Keratinocyte (primary cell): Measurements from ENCODE around the gene PHIP. TPM values are rescaled to one million over a fixed set of nuclear protein-coding genes. Genes with fewer than 3 reads are reported as not detected.

Experiments used
- DNase-seq: peaks from one replicate; pipeline ENCODE4 v3.0.0-alpha.2; 2011; ENCODE audit warnings: low read depth, missing footprints, low spot score
- FAIRE-seq: peaks from 2 replicates; lab custom pipeline; 2011; peaks lifted over from hg19 to GRCh38; lab: Jason Lieb, UNC
- H2AFZ ChIP-seq: 2 replicates; pipeline ENCODE4 v1.6.0; 2012; ENCODE audit warnings: low read length, control low read depth, inconsistent platforms; ENCODE audit not compliant: control insufficient read depth
- H3K27ac ChIP-seq: 2 replicates; pipeline ENCODE4 v1.5.1; 2011; ENCODE audit warnings: low read length; ENCODE audit not compliant: control insufficient read depth, insufficient read depth
- H3K27me3 ChIP-seq: 3 replicates; pipeline ENCODE4 v1.6.0; 2011; ENCODE audit warnings: low read length; ENCODE audit not compliant: control insufficient read depth, insufficient read depth; ENCODE audit errors: extremely low read depth
- H3K36me3 ChIP-seq, 2 experiments: 2 replicates in 1 of 2; 3 replicates in 1 of 2; pipeline ENCODE4 v1.5.1; 2011; ENCODE audit warnings: low read length in 2 of 2, mild to moderate bottlenecking in 1 of 2; ENCODE audit not compliant: control insufficient read depth in 2 of 2, insufficient read depth in 2 of 2; ENCODE audit errors: extremely low read depth in 1 of 2
- H3K4me1 ChIP-seq: 3 replicates; pipeline ENCODE4 v1.5.1; 2011; ENCODE audit warnings: low read length; ENCODE audit not compliant: control insufficient read depth, insufficient read depth; ENCODE audit errors: extremely low read depth
- H3K4me2 ChIP-seq: 3 replicates; pipeline ENCODE4 v1.6.0; 2011; ENCODE audit warnings: low read depth, low read length; ENCODE audit not compliant: control insufficient read depth, insufficient read depth; ENCODE audit errors: extremely low read depth
- H3K4me3 ChIP-seq, 3 experiments: fragments of 200-600 bp in 1 of 3; sonication (generic) in 1 of 3; 2 replicates in 2 of 3; 3 replicates in 1 of 3; pipeline ENCODE4 v1.5.1; 2011 to 2016; ENCODE audit warnings: low read length in 3 of 3, mild to moderate bottlenecking in 3 of 3, control low read depth in 2 of 3, inconsistent platforms in 1 of 3, low read depth in 1 of 3, mixed read lengths in 1 of 3, mixed run types in 1 of 3, moderate library complexity in 1 of 3; ENCODE audit not compliant: control insufficient read depth in 2 of 3, insufficient read depth in 2 of 3; ENCODE audit errors: extremely low read depth in 1 of 3
- H3K79me2 ChIP-seq: 2 replicates; pipeline ENCODE4 v1.6.0; 2012; ENCODE audit warnings: low read length; ENCODE audit not compliant: control insufficient read depth, insufficient read depth
- H3K9ac ChIP-seq: 3 replicates; pipeline ENCODE4 v1.6.0; 2011; ENCODE audit warnings: low read length; ENCODE audit not compliant: control insufficient read depth, insufficient read depth; ENCODE audit errors: extremely low read depth
- H3K9me1 ChIP-seq: 3 replicates; pipeline ENCODE4 v1.6.0; 2011; ENCODE audit warnings: low read length; ENCODE audit not compliant: control insufficient read depth, insufficient read depth; ENCODE audit errors: extremely low read depth
- H3K9me3 ChIP-seq: 2 replicates; pipeline ENCODE4 v1.5.1; 2012; ENCODE audit warnings: low read depth, low read length; ENCODE audit not compliant: control insufficient read depth
- H4K20me1 ChIP-seq: 3 replicates; pipeline ENCODE4 v1.6.0; 2011; ENCODE audit warnings: low read length; ENCODE audit not compliant: control insufficient read depth, insufficient read depth; ENCODE audit errors: extremely low read depth
- EZH2 ChIP-seq: IDR thresholded peaks from one replicate; pipeline ENCODE4 v1.6.1; 2012; ENCODE audit warnings: inconsistent platforms, mild to moderate bottlenecking, low read length, moderate library complexity
- dilution Hi-C: fragments of 300-500 bp; cut with MboI; formaldehyde crosslinking; loops from one replicate; pipeline ENCODE4 v1.7.0; 2020; ENCODE audit warnings: low sequenced_read_pairs; ENCODE audit not compliant: extremely low pct_ligation_motif_present
- polyA plus RNA-seq, 5 experiments: library from polyadenylated mRNA; depleted of rRNA in 3 of 5; stranded (reverse) in 3 of 5; stranded (forward) in 1 of 5; unstranded in 1 of 5; fragments of >200 nt; gene quantifications; 1 replicate in 1 of 5; 2 replicates in 3 of 5; 3 replicates in 1 of 5; pipeline versions ENCODE4 v1.2.1 to v1.2.3, GENCODE V29; 2011 to 2012; ENCODE audit warnings: missing spikeins in 2 of 5, low read depth in 1 of 5, low replicate concordance in 1 of 5
- TF ChIP-seq, protein P1 (sequence below), 3 experiments: IDR thresholded peaks in 1 of 3; conservative IDR thresholded peaks in 1 of 3; optimal IDR thresholded peaks in 1 of 3; 2 replicates in 2 of 3; 3 replicates in 1 of 3; pipeline versions ENCODE3 to v1.5.1; 2011; ENCODE audit warnings: low read length in 3 of 3, mild to moderate bottlenecking in 3 of 3, moderate library complexity in 2 of 3, control low read depth in 1 of 3, inconsistent platforms in 1 of 3; ENCODE audit not compliant: insufficient read depth in 2 of 3; ENCODE audit errors: extremely low read depth in 1 of 3

PHIP gene
- polyA plus RNA-seq, 1 donor (not counting 4 experiments of a cell fraction or from before 2014, with no cell fraction given), result 7.9 TPM

- FAIRE-seq (no peak), DNase-seq (no peak)
- H2AFZ ChIP-seq, result no peak overlapping the region
- H3K79me2 ChIP-seq, result peaks cover 56% of the 10 kb centered on the region
- H3K9ac ChIP-seq, result no peak overlapping the region
- H3K36me3 ChIP-seq, result no peaks in the 10 kb centered on the region
- TF ChIP-seq, protein P1, sequence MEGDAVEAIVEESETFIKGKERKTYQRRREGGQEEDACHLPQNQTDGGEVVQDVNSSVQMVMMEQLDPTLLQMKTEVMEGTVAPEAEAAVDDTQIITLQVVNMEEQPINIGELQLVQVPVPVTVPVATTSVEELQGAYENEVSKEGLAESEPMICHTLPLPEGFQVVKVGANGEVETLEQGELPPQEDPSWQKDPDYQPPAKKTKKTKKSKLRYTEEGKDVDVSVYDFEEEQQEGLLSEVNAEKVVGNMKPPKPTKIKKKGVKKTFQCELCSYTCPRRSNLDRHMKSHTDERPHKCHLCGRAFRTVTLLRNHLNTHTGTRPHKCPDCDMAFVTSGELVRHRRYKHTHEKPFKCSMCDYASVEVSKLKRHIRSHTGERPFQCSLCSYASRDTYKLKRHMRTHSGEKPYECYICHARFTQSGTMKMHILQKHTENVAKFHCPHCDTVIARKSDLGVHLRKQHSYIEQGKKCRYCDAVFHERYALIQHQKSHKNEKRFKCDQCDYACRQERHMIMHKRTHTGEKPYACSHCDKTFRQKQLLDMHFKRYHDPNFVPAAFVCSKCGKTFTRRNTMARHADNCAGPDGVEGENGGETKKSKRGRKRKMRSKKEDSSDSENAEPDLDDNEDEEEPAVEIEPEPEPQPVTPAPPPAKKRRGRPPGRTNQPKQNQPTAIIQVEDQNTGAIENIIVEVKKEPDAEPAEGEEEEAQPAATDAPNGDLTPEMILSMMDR (optimal IDR thresholded peaks at IDR 0.05 in 1 of 3, IDR thresholded peaks at IDR 0.05 in 1 of 3, conservative IDR thresholded peaks at IDR 0.05 in 1 of 3; ENCODE audit: extremely low read depth in 1 of 3, insufficient read depth in 2 of 3, low read length in 3 of 3), result no peak
- TF ChIP-seq EZH2, result no peak
- no peaks in the 10 kb centered on the region for H3K9me3 ChIP-seq
- H4K20me1 ChIP-seq, result no peaks in the 10 kb centered on the region
- H3K4me1 ChIP-seq, result peaks cover 14% of the 10 kb centered on the region
- H3K27ac ChIP-seq, result peak overlapping the region; percentile 18
- H3K27me3 ChIP-seq, result no peaks in the 10 kb centered on the region
- H3K4me3 ChIP-seq, result no peak overlapping the region
- dilution Hi-C loops, result no loop called here
- H3K9me1 ChIP-seq, result no peaks in the 10 kb centered on the region
- H3K4me2 ChIP-seq, result no peak overlapping the region
These were observed 4.2 kb downstream of the PHIP start for GRCh38 chr6:79073888-79074287.

DNA sequence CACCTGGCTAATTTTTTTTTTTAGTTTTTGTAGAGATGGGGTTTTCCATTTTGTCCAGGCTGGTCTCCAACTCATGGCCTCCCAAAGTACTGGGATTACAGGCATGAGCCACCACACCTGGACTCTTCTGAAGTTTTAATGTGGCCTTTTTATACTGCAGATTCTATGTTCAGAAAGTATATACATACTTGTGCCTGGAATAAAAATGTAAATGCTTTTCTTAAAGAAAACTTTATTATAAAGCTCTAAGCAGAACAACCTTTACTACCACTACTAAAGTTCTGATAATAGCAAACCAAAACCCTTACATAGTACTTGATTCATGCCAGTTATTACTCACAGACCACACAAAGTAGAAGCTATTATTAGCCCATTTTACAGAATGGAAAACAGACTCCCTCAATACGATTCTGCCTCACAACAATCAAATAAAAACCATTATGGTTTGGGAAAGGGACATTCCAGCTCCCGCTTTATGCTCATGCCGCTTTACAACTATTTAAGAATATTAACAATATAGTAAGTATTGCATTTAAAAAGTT lies 5.3 kb downstream of the PHIP start:
- Histone ChIP-seq H3K36me3 (no peaks in the 10 kb centered on the region), H3K9me1 (no peaks in the 10 kb centered on the region), H3K4me3 (no peak overlapping the region), H3K4me1 (peaks cover 14% of the 10 kb centered on the region), H3K79me2 (peaks cover 56% of the 10 kb centered on the region), H3K9ac (no peak overlapping the region), H3K27me3 (no peaks in the 10 kb centered on the region), H3K4me2 (no peak overlapping the region), H4K20me1 (no peaks in the 10 kb centered on the region), H3K9me3 (no peaks in the 10 kb centered on the region), H2AFZ (no peak overlapping the region), H3K27ac (no peak overlapping the region)
- dilution Hi-C loops, result no loop called here
- FAIRE-seq (no peak), DNase-seq (no peak)
- TF ChIP-seq, protein P1 (optimal IDR thresholded peaks at IDR 0.05 in 1 of 3, IDR thresholded peaks at IDR 0.05 in 1 of 3, conservative IDR thresholded peaks at IDR 0.05 in 1 of 3; ENCODE audit: extremely low read depth in 1 of 3, insufficient read depth in 2 of 3, low read length in 3 of 3), result no peak
- TF ChIP-seq EZH2, result no peak
